GM13976 (cell line): ENCODE measurements around the gene C1GALT1C1L.
"Not testable (repeated sequence)": the region's sequence is repeated elsewhere in the genome, so short reads cannot be mapped to it uniquely, and the experiment has no call there.

Experiments used
- DNase-seq: peaks from one replicate; pipeline ENCODE4 v3.0.0; 2012; ENCODE audit warnings: low spot score
- in situ Hi-C: fragments of 300-500 bp; cut with MboI; formaldehyde crosslinking; loops from one replicate; pipeline ENCODE4 v1.12.0; 2022; ENCODE audit warnings: low sequenced_read_pairs, mixed read lengths, inconsistent platforms; ENCODE audit not compliant: unreplicated experiment
- TF ChIP-seq, protein P1 (sequence below): IDR thresholded peaks from 2 replicates; pipeline ENCODE4 v1.5.1; 2012; ENCODE audit warnings: borderline replicate concordance, mild to moderate bottlenecking; ENCODE audit not compliant: insufficient read depth; ENCODE audit errors: extremely low read depth, missing control alignments, control extremely low read depth

Gene C1GALT1C1L

DNA sequence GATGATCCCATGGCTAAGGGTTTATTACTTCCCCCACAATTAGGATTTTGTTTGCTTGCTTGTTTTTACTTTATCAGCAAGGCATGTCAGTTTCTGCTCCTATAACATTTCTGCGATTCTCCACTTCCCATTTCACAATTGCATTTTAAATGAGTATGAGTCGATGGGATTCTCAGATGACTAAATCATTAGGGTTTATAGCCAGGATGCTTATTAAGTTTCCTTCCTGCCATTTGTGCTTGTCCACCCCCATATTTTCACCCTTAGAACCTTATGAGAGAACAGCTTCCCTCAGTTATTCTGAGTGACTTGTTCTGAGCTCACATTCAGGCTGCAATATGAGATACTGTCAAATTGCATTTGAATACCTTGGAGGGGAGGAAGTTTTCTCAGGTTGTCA is 37.9 kb upstream of the C1GALT1C1L start:
- TF ChIP-seq, protein P1, sequence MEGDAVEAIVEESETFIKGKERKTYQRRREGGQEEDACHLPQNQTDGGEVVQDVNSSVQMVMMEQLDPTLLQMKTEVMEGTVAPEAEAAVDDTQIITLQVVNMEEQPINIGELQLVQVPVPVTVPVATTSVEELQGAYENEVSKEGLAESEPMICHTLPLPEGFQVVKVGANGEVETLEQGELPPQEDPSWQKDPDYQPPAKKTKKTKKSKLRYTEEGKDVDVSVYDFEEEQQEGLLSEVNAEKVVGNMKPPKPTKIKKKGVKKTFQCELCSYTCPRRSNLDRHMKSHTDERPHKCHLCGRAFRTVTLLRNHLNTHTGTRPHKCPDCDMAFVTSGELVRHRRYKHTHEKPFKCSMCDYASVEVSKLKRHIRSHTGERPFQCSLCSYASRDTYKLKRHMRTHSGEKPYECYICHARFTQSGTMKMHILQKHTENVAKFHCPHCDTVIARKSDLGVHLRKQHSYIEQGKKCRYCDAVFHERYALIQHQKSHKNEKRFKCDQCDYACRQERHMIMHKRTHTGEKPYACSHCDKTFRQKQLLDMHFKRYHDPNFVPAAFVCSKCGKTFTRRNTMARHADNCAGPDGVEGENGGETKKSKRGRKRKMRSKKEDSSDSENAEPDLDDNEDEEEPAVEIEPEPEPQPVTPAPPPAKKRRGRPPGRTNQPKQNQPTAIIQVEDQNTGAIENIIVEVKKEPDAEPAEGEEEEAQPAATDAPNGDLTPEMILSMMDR: no peak
- in situ Hi-C loops: no loop called here
- no peak for DNase-seq

DNA sequence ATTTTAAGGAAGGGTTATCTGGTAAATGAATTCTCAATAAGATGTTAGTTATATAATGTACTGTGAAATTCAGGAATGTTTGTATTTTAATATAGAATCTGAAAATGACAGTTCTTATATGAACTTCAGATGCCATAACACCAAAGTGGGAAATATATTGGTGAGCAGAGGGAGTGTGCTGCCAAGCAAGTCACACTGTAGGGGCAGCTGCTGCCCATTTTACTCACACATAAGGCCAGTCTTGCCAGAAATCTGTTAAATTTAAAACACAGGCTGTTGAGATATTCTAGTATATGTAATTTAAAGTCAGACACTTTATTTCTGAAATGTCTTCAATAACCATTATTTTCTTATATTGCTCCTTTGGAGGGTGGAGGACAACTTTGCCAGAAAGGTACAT is 34.6 kb upstream of the C1GALT1C1L start:
- in situ Hi-C loops: no loop called here
- no peak for DNase-seq

GRCh38 chr2:43708891-43709290 is 32.7 kb upstream of the C1GALT1C1L start:
- TF ChIP-seq, protein P1: no peak
- in situ Hi-C loops: no loop called here
- DNase-seq: no peak

More for the DNA sequence above, 34.6 kb upstream of the C1GALT1C1L start:
- TF ChIP-seq, protein P1: no peak

DNA sequence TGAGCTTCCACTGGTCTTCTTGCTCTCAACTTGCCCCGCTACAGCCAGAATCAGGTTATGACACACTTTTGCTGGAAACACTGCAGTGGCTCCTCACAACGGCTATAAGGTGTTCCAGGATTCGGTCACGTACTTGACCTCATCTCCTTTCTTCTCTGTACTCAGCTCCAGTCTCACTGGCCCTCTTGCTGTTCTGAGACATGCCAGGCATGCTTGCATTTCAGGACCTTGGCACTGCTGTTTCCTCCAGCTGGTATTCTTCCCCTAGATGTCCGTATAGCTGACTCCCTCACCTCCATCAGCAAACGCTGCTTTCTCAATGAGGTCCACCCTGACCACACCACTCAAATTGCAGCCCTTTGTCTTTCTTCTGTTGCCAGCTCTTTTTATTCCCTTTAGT is 31.9 kb upstream of the C1GALT1C1L start:
- no peak for DNase-seq
- in situ Hi-C loops: no loop called here
- TF ChIP-seq, protein P1: no peak

- no peak for DNase-seq
- TF ChIP-seq, protein P1: no peak
- in situ Hi-C loops: no loop called here
Measured at GRCh38 chr2:43707255-43708015, 31.2 kb upstream of the C1GALT1C1L start.

DNA sequence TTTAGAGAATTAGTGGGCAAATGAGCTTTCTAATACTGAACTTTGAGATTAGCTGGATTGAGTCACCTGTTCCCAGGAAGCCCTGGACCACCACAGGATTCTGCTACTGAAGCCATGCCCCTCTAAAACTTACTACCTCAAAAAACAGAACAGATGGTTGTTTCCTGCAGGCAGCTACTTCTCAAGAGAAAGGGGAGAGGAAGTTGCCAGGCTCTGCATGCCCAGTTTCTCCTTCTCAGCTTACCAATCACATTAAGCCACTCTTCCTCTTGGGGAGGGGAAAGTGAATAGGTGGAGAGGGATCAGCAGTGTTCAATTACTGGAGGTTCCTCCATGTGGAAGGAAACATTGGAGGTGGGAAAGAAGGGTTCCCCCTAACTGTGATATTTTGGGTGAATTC is 24.9 kb upstream of the C1GALT1C1L start:
- in situ Hi-C loops: no loop called here
- no peak for DNase-seq
- TF ChIP-seq, protein P1: no peak

DNA sequence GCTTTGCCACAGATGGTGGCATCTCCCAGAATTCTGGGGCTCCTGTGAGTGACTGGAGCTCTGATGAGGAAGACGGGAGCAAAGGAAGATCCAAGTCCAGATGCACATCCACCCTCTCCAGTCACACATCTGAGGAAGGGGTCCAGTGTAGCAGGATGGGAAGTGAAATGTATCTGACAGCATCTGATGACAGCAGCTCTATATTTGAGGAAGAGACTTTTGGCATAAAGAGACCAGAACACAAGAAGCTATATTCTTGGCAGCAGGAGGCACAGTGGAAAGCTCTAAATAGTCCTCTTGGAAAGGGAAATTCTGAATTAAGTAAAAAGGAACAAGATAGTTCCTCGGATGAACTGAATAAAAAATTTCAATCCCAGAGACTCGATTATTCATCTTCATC is 23.5 kb upstream of the C1GALT1C1L start:
- in situ Hi-C loops: no loop called here
- TF ChIP-seq, protein P1: no peak
- DNase-seq: no peak

DNA sequence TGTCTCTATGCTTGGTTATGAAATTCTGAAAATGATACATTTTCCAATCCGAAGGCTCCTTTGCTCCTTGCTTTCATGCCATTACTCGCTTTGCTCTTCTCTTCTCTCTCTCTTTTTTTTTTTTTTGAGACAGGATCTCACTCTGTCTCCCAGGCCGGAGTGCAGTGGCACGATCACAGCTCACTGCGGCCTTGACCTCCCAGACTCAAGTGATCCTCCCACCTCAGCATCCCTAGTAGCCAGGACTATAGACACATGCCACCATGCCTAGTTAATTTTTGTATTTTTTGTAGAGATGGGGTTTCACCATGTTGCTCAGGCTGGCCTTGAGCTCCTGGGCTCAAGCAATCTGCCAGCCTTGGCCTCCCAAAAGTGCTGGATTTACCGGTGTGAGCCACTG is 21.9 kb upstream of the C1GALT1C1L start:
- in situ Hi-C loops, DNase-seq: not testable (repeated sequence)
